Hepatocyte (in vitro differentiated cells): ENCODE results near the gene REPS2. TPM values are rescaled to one million over a fixed set of nuclear protein-coding genes. Genes with fewer than 3 reads are reported as not detected.

Experiments used
- DNase-seq: peaks from one replicate; pipeline ENCODE4 v3.0.0-alpha.2; 2016; ENCODE audit warnings: low spot score
- H2AFZ ChIP-seq: fragments of 200-600 bp; sonication (generic); 2 replicates; pipeline ENCODE4 v1.6.0; 2016; ENCODE audit warnings: antibody characterized with exemption, mild to moderate bottlenecking
- H3K27ac ChIP-seq: fragments of 200-600 bp; sonication (generic); 2 replicates; pipeline ENCODE4 v1.5.1; 2016; ENCODE audit warnings: mild to moderate bottlenecking
- H3K27me3 ChIP-seq: fragments of 200-600 bp; sonication (generic); 2 replicates; pipeline ENCODE4 v1.6.1; 2016
- H3K36me3 ChIP-seq: fragments of 200-600 bp; sonication (generic); replicated peaks from 2 replicates; pipeline ENCODE4 v1.5.1; 2016; ENCODE audit warnings: low read depth; ENCODE audit not compliant: insufficient read depth
- H3K4me1 ChIP-seq: fragments of 200-600 bp; sonication (generic); 2 replicates; pipeline ENCODE4 v1.5.1; 2016; ENCODE audit warnings: mild to moderate bottlenecking, moderate library complexity; ENCODE audit not compliant: insufficient read depth
- H3K4me2 ChIP-seq: fragments of 200-600 bp; sonication (generic); 2 replicates; pipeline ENCODE4 v1.6.0; 2016
- H3K4me3 ChIP-seq: fragments of 200-600 bp; sonication (generic); 2 replicates; pipeline ENCODE4 v1.5.1; 2016; ENCODE audit warnings: mild to moderate bottlenecking
- H3K79me2 ChIP-seq: fragments of 200-600 bp; sonication (generic); 2 replicates; pipeline ENCODE4 v1.6.0; 2017; ENCODE audit warnings: mild to moderate bottlenecking
- H3K9me2 ChIP-seq: fragments of 200-600 bp; sonication (generic); replicated peaks from 2 replicates; pipeline ENCODE4 v1.6.0; 2017; ENCODE audit warnings: mild to moderate bottlenecking; ENCODE audit not compliant: insufficient read depth
- H3K9me3 ChIP-seq: fragments of 200-600 bp; sonication (generic); 2 replicates; pipeline ENCODE4 v1.5.1; 2016; ENCODE audit warnings: low read depth, mild to moderate bottlenecking
- H4K20me1 ChIP-seq: fragments of 200-600 bp; sonication (generic); 2 replicates; pipeline ENCODE4 v1.6.0; 2016; ENCODE audit warnings: mild to moderate bottlenecking; ENCODE audit not compliant: insufficient read depth, poor library complexity, severe bottlenecking
- EZH2 ChIP-seq: fragments of 200-600 bp; sonication (generic); IDR thresholded peaks from 2 replicates; pipeline ENCODE4 v1.6.1; 2016; ENCODE audit warnings: antibody characterized with exemption, mild to moderate bottlenecking, borderline replicate concordance
- EZH2phosphoT487 ChIP-seq: fragments of 200-600 bp; sonication (generic); IDR thresholded peaks from one replicate; pipeline ENCODE4 v1.6.1; 2018; ENCODE audit warnings: antibody characterized with exemption, mild to moderate bottlenecking, low read depth, moderate library complexity; ENCODE audit not compliant: unreplicated experiment, severe bottlenecking
- WGBS: methylation state at CpG from one replicate; pipeline ENCODE4 v1.1.6; 2016; ENCODE audit warnings: low lambda C conversion rate; ENCODE audit errors: missing lambda C conversion rate; 5-methylcytosine and 5-hydroxymethylcytosine counted together
- polyA plus RNA-seq: library from polyadenylated mRNA; unstranded; fragments of >200 nt; fragmentation: Nextera tagmentation; extraction: Ambion mirVana; gene quantifications from 2 replicates; pipeline ENCODE4 v1.2.1, GENCODE V29; 2016
- total RNA-seq: library from RNA; depleted of rRNA; stranded (reverse); fragments of >200 nt; gene quantifications from 2 replicates; pipeline ENCODE4 v1.2.3, GENCODE V29; 2014
- TF ChIP-seq, protein P1 (sequence below): fragments of 200-600 bp; sonication (generic); IDR thresholded peaks from 2 replicates; pipeline ENCODE4 v1.5.1; 2016; ENCODE audit warnings: antibody characterized with exemption, mild to moderate bottlenecking; ENCODE audit not compliant: poor library complexity

Gene REPS2
- total and polyA plus RNA-seq, 2 experiments from 2014 or later = 3.4 to 5.0 TPM

DNA sequence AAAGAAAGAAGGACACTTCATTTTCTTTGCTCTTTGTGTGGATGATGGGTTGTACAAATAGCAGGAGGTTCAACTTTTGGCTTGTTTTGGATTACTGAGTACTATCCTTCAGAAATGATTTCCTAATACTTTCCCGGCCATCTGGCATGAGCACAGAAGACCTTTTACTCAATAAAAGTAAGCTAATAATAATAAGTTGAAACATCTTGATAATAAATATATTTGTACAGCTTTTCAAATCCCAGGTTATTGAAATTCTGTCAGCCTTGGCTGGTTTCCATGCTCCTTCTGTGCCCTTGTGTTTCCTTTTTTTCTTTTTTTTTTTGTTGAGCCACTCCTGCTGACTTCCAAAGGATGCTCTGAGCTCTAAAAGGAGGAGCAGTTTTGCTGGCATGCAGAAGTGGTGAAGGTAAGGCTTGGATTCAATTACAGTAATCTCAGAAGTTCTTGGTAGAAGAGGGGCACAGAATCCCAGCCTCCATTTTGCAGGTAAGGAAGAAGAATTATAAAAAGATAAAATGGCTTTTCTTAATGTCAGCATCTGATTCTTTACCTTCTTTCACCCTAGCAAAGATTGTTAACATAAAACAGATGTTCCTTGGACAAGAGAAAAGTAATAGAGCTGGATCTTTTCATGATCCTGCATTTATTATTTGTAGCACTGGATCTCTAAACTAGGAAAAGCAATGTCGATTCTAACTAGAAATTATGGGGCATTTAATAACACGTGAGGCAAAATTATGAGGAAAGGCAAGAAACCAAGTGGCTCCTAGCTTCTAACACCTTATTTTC is 31.9 kb downstream of the REPS2 start:
- no peak overlapping the region for H3K27ac ChIP-seq
- DNase-seq = no peak
- H4K20me1 ChIP-seq = no peaks in the 10 kb centered on the region
- no peak for TF ChIP-seq EZH2
- no peak for TF ChIP-seq EZH2phosphoT487
- TF ChIP-seq, protein P1, sequence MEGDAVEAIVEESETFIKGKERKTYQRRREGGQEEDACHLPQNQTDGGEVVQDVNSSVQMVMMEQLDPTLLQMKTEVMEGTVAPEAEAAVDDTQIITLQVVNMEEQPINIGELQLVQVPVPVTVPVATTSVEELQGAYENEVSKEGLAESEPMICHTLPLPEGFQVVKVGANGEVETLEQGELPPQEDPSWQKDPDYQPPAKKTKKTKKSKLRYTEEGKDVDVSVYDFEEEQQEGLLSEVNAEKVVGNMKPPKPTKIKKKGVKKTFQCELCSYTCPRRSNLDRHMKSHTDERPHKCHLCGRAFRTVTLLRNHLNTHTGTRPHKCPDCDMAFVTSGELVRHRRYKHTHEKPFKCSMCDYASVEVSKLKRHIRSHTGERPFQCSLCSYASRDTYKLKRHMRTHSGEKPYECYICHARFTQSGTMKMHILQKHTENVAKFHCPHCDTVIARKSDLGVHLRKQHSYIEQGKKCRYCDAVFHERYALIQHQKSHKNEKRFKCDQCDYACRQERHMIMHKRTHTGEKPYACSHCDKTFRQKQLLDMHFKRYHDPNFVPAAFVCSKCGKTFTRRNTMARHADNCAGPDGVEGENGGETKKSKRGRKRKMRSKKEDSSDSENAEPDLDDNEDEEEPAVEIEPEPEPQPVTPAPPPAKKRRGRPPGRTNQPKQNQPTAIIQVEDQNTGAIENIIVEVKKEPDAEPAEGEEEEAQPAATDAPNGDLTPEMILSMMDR = no peak
- H3K79me2 ChIP-seq = no peaks in the 10 kb centered on the region
- H3K4me3 ChIP-seq = no peak overlapping the region
- no peaks in the 10 kb centered on the region for H3K9me2 ChIP-seq
- WGBS = 56% methylated on average over 3 of the region's 3 CpGs
- H3K9me3 ChIP-seq = peaks cover 5% of the 10 kb centered on the region
- H3K36me3 ChIP-seq = no peaks in the 10 kb centered on the region
- H2AFZ ChIP-seq = no peak overlapping the region
- no peaks in the 10 kb centered on the region for H3K27me3 ChIP-seq
- H3K4me2 ChIP-seq = no peak overlapping the region
- no peaks in the 10 kb centered on the region for H3K4me1 ChIP-seq

DNA sequence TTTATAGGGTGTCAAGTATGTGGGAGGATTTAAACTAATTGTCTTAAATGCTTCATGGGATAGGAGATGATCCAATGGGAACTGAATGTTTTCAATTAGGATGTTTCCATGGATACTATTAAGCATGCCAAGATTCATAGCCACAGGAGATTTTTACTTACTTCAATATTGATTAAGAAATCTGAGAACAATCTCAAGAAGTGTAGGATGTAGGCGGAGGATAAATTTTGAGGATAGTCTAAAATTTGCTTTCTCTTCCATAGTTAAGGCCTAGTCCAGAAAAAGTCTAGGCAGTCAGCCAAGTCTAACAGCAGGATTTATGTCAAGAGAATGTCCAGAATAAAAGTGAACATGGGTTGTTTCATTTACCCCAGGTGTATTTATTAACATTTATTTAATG is 32.8 kb downstream of the REPS2 start:
- Histone ChIP-seq H4K20me1 (no peaks in the 10 kb centered on the region), H3K9me2 (no peaks in the 10 kb centered on the region), H3K27ac (no peak overlapping the region), H3K4me2 (no peak overlapping the region), H3K4me1 (no peaks in the 10 kb centered on the region), H3K27me3 (no peaks in the 10 kb centered on the region), H3K79me2 (no peaks in the 10 kb centered on the region), H3K9me3 (peaks cover 5% of the 10 kb centered on the region), H3K36me3 (no peaks in the 10 kb centered on the region), H3K4me3 (no peak overlapping the region), H2AFZ (no peak overlapping the region)
- DNase-seq = no peak
- WGBS = 88% methylated on average over 1 of the region's 1 CpG
- no peak for TF ChIP-seq EZH2
- TF ChIP-seq, protein P1 = no peak
- TF ChIP-seq EZH2phosphoT487 = no peak

DNA sequence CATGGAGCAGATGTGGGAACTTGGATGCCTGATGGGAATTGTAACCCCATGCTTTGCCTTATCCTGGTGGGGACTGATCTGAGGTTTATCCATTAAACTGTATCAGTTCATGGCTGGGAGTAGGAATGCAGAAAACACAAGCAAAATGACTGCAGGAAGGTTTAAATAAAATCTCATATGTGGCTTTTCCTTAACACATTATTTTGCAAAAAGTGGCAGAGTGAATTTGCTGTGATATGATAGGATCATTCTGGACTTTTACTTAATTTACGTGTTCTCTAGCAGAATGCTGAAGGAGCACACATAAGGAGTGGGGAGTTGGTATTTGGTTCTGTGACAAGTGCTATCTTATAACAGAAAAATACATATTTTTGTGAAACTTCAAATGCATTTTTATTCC is 34.8 kb downstream of the REPS2 start:
- WGBS = 68% methylated on average over 1 of the region's 1 CpG
- no peaks in the 10 kb centered on the region for H3K4me1 ChIP-seq
- H3K27ac ChIP-seq = no peak overlapping the region

More for the DNA sequence above, 34.8 kb downstream of the REPS2 start:
- Histone ChIP-seq H3K4me2 (no peak overlapping the region), H3K36me3 (no peaks in the 10 kb centered on the region), H3K79me2 (no peaks in the 10 kb centered on the region), H2AFZ (no peak overlapping the region), H4K20me1 (no peaks in the 10 kb centered on the region), H3K9me2 (no peaks in the 10 kb centered on the region), H3K9me3 (peaks cover 5% of the 10 kb centered on the region), H3K27me3 (no peaks in the 10 kb centered on the region), H3K4me3 (no peak overlapping the region)
- no peak for DNase-seq
- TF ChIP-seq, protein P1 = no peak
- no peak for TF ChIP-seq EZH2
- no peak for TF ChIP-seq EZH2phosphoT487
